ENCODE measurements around the gene WDR6. TPM values are rescaled to one million over a fixed set of nuclear protein-coding genes. Genes with fewer than 3 reads are reported as not detected.
A peak's percentile ranks its signal among the peaks of the same experiment; 100 is the strongest.

WDR6 gene
- polyA plus RNA-seq, 1 donor from 2014 or later, result 315 TPM

GRCh38 chr3:49005303-49005680 is 1.9 kb upstream of the WDR6 start:
- peaks cover 4% of the 10 kb centered on the region for H4K20me1 ChIP-seq (ENCODE audit: insufficient read depth)
- no peak overlapping the region for H3K4me2 ChIP-seq (ENCODE audit: low read length)
- no peak for TF ChIP-seq TAF1 (IDR thresholded peaks at IDR 0.05; ENCODE audit: low read depth)
- TF ChIP-seq RAD21 (conservative IDR thresholded peaks at IDR 0.05), result no peak
- no peak for TF ChIP-seq MXI1 (conservative IDR thresholded peaks at IDR 0.05; ENCODE audit: poor library complexity, severe bottlenecking)
- TF ChIP-seq REST (IDR thresholded peaks at IDR 0.05; ENCODE audit: borderline replicate concordance), result no peak
- no peak for TF ChIP-seq EZH2 (IDR thresholded peaks at IDR 0.05; ENCODE audit: borderline replicate concordance, insufficient read depth, low read length, poor library complexity, severe bottlenecking)
- TF ChIP-seq SMC3 (conservative IDR thresholded peaks at IDR 0.05; ENCODE audit: poor library complexity), result no peak
- no peak for TF ChIP-seq POLR2AphosphoS5 (IDR thresholded peaks at IDR 0.05)
- TF ChIP-seq EP300 (conservative IDR thresholded peaks at IDR 0.05; ENCODE audit: poor library complexity, severe bottlenecking), result no peak
- TF ChIP-seq CTCF (IDR thresholded peaks at IDR 0.05; ENCODE audit: poor library complexity, severe bottlenecking), result no peak
- H3K79me2 ChIP-seq (replicated peaks; ENCODE audit: insufficient read depth, low read length), result peaks cover 24% of the 10 kb centered on the region
- no peaks in the 10 kb centered on the region for H3K27me3 ChIP-seq (ENCODE audit: insufficient read depth, low read depth, low read length)
- no peak overlapping the region for H3K27ac ChIP-seq (ENCODE audit: low read length)
- H3K9me3 ChIP-seq (ENCODE audit: low read length), result no peaks in the 10 kb centered on the region
- H3K4me3 ChIP-seq (ENCODE audit: low read length), result no peak overlapping the region
- H3K9me2 ChIP-seq (ENCODE audit: insufficient read depth, low read length), result no peaks in the 10 kb centered on the region
- no peaks in the 10 kb centered on the region for H3K36me3 ChIP-seq (ENCODE audit: insufficient read depth, low read length)
- no peaks in the 10 kb centered on the region for H3F3A ChIP-seq (ENCODE audit: insufficient read depth, low read length, poor library complexity, severe bottlenecking)
- no peak overlapping the region for H3K9ac ChIP-seq (ENCODE audit: low read length)
- no peak overlapping the region for H2AFZ ChIP-seq (ENCODE audit: low read depth, low read length)

- Histone ChIP-seq H4K20me1 (ENCODE audit: insufficient read depth) (peaks cover 4% of the 10 kb centered on the region), H3K79me2 (replicated peaks; ENCODE audit: insufficient read depth, low read length) (peaks cover 25% of the 10 kb centered on the region), H3F3A (ENCODE audit: insufficient read depth, low read length, poor library complexity, severe bottlenecking) (no peaks in the 10 kb centered on the region), H3K36me3 (ENCODE audit: insufficient read depth, low read length) (no peaks in the 10 kb centered on the region), H2AFZ (ENCODE audit: low read depth, low read length) (no peak overlapping the region), H3K9me2 (ENCODE audit: insufficient read depth, low read length) (no peaks in the 10 kb centered on the region), H3K27me3 (ENCODE audit: insufficient read depth, low read depth, low read length) (no peaks in the 10 kb centered on the region), H3K27ac (ENCODE audit: low read length) (peak overlapping the region; percentile 69), H3K9me3 (ENCODE audit: low read length) (no peaks in the 10 kb centered on the region), H3K4me2 (ENCODE audit: low read length) (no peak overlapping the region), H3K4me3 (ENCODE audit: low read length) (peak overlapping the region; percentile 100), H3K9ac (ENCODE audit: low read length) (peak overlapping the region; percentile 100)
- TF ChIP-seq RAD21 (conservative IDR thresholded peaks at IDR 0.05), result no peak
- no peak for TF ChIP-seq MXI1 (conservative IDR thresholded peaks at IDR 0.05; ENCODE audit: poor library complexity, severe bottlenecking)
- no peak for TF ChIP-seq EP300 (conservative IDR thresholded peaks at IDR 0.05; ENCODE audit: poor library complexity, severe bottlenecking)
- TF ChIP-seq TAF1 (IDR thresholded peaks at IDR 0.05; ENCODE audit: low read depth), result no peak
- no peak for TF ChIP-seq CTCF (IDR thresholded peaks at IDR 0.05; ENCODE audit: poor library complexity, severe bottlenecking)
- no peak for TF ChIP-seq REST (IDR thresholded peaks at IDR 0.05; ENCODE audit: borderline replicate concordance)
- no peak for TF ChIP-seq EZH2 (IDR thresholded peaks at IDR 0.05; ENCODE audit: borderline replicate concordance, insufficient read depth, low read length, poor library complexity, severe bottlenecking)
Measured at GRCh38 chr3:49005998-49006397, 1.2 kb upstream of the WDR6 start.

Data from neural cell (in vitro differentiated cells).